Epithelial cell of esophagus (primary cell): ENCODE data around the gene CALCB.

ENCODE experiments used
- DNase-seq: peaks from one replicate; pipeline ENCODE4 v3.0.0; 2010; ENCODE audit warnings: low read depth
- H3K4me3 ChIP-seq: 2 replicates; pipeline ENCODE4 v1.5.1; 2011; ENCODE audit warnings: mild to moderate bottlenecking, low read length, control low read depth
- TF ChIP-seq, protein P1 (sequence below): IDR thresholded peaks from 2 replicates; pipeline ENCODE4 v1.5.1; 2011; ENCODE audit warnings: low read depth, mild to moderate bottlenecking, low read length, control low read depth, inconsistent platforms; ENCODE audit not compliant: insufficient read depth; ENCODE audit errors: missing control alignments

The CALCB gene

DNA sequence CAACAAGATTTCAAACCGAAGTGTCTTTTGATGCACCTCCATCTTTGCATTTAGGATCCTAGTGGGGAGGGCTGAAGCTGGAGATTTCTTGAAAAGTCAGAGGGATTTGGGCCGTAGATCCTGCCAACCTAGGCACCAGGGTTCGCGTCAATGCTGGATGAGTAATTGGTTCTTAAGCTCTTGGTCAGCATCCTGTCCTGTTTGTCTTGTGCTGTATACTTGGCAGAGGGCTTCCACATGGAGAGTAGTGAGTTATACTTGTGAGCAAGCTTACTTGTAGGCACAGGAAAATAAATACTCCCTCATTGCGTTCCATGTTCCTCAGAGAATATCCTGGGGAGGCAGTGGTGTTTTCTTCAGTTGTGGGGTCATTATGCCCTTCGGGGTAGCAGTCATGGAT, 53.9 kb downstream of the CALCB start:
- TF ChIP-seq, protein P1, sequence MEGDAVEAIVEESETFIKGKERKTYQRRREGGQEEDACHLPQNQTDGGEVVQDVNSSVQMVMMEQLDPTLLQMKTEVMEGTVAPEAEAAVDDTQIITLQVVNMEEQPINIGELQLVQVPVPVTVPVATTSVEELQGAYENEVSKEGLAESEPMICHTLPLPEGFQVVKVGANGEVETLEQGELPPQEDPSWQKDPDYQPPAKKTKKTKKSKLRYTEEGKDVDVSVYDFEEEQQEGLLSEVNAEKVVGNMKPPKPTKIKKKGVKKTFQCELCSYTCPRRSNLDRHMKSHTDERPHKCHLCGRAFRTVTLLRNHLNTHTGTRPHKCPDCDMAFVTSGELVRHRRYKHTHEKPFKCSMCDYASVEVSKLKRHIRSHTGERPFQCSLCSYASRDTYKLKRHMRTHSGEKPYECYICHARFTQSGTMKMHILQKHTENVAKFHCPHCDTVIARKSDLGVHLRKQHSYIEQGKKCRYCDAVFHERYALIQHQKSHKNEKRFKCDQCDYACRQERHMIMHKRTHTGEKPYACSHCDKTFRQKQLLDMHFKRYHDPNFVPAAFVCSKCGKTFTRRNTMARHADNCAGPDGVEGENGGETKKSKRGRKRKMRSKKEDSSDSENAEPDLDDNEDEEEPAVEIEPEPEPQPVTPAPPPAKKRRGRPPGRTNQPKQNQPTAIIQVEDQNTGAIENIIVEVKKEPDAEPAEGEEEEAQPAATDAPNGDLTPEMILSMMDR, result no peak
- peak; percentile 86 for DNase-seq
- no peak overlapping the region for H3K4me3 ChIP-seq
